Smooth muscle cell of the brain vasculature (primary cell): Measurements from ENCODE around the gene GET3.

ENCODE experiments used
- DNase-seq: peaks from one replicate; pipeline ENCODE4 v3.0.0-alpha.2; 2012; ENCODE audit warnings: low read depth, low spot score

Gene GET3

DNA sequence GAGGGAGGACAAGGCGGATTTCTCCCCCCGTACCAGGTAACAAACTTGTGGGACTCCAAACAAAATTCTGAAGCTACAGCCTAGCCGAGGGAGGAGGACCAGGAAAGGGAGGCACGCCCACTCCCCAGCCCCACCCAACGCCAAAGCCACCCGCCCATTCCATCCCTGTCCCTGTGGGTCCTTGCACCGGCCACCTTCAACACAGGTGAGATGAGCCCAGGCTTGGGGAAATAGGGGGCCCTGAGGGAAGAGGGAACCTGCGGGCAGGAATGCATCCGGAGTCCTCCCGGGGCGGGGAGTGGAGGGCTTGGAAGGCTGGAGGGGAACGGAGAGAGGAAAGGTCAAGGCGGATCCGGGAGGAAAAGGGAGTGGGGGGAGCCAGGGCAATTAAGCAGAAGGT lies 14.3 kb downstream of the GET3 start, which contains the start of gene BEST2:
TSS of gene BEST2 (plus strand) at position 157 of the 400 bp plus-strand sequence. CDS start 802 bp downstream, outside the sequence.
- no peak for DNase-seq

DNA sequence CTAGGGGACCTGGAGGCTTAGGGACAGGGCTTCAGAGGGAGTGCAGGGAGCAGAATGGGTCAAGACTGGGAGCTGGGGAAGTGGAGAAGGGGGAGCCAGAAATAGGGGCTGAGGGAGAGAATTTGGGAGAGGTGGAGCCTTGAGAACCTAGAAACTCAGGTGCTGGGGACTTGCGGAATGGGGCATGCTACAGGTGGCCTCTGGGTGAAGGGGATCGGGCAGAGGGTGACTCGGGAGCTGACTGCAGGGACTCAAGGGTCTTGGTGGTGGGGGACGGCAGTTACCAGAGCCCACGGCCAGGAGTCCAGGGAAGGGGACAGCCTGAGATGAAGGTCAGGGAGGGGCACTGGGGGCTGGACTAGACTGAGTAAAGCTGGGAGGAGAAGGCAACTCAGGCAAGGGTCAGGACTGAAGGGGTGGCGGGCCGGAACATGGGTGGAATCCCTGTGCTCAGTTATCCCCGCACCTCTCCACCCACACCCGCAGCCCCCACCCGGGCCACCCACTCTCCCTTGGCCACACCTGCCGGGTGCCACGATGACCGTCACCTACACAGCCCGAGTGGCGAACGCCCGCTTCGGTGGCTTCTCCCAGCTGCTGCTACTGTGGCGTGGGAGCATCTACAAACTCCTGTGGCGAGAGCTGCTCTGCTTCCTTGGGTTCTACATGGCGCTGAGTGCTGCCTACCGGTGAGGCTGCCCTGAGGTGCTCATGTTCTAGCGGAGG lies 14.9 kb downstream of the GET3 start:
- DNase-seq, result no peak

DNA sequence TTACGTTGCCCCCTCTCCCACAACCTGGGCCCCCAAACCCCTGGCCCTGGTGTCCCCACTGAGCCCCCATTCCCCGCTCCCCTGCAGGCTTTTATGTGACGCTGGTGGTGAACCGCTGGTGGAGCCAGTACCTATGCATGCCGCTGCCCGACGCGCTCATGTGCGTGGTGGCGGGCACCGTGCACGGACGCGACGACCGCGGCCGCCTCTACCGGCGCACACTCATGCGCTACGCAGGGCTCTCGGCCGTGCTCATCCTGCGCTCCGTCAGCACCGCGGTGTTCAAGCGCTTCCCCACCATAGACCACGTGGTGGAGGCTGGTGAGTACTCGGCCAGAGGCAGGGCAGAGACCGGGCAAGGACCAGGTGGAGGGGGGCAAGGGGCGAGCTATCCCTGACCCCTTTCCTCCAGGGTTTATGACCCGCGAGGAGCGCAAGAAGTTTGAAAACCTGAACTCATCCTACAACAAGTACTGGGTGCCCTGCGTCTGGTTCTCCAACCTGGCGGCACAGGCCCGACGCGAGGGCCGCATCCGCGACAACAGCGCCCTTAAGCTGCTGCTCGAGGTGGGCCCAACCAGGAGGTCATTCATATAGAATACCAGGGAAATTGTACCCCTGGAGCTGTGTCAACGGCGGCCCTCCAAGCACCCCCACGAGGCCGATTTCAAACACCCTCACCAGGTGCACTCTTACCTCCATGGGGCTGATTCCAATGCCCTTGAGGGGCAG lies 17.3 kb downstream of the GET3 start:
- no peak for DNase-seq

DNA sequence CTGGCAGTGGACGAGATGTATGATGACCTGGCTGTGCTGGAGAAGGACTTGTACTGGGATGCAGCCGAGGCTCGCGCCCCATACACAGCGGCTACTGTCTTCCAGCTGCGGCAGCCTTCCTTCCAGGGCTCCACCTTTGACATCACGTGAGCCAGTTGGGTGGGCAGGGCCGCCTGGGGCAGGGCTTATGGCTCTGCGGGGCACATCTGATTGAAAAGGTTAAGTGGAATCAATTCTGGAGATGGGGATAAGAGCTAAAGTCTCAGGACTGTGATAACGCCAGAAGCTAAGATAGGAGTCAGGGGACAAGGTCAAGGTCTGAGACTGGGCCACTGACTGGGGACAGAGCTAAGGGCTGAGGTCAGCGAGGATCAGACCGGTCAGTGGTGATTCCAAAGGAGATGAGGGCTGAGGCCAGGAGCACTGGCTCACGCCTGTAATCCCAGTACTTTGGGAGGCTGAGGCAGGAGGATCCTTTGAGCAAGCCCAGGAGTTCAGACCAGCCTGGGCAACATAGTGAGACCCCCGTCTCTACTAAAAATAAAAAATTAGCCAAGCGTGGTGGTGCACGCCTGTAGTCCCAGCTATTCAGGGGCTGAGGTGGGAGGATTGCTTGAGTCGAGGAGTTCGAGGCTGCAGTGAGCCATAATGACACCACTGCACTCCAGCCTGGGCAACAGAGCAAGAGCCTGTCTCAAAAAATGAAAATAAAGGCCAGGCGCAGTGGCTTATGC lies 19.0 kb downstream of the GET3 start:
- no peak for DNase-seq

DNA sequence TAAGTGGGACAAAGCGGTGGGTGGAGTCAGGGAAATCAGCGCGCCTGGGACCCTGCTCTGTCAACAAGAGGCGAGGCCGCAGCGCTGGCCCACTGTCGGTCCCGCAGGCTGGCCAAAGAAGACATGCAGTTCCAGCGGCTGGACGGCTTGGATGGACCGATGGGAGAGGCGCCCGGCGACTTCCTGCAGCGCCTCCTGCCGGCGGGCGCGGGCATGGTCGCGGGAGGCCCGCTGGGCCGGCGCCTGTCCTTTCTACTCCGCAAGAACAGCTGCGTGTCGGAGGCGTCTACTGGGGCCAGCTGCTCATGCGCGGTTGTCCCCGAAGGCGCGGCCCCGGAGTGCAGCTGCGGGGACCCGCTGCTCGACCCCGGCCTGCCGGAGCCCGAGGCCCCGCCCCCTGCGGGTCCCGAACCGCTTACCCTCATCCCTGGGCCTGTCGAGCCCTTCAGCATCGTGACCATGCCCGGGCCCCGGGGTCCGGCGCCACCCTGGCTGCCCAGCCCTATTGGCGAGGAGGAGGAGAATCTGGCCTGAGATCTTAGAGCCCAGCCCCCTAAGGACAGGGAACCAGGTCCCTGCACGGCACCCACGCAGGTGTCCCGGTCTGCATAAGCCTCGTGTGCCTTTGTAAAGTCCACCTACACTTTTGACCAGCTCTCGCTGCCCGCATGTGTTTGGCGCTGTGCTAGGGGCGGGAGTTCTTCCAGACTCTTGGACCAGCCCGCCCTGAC lies 20.4 kb downstream of the GET3 start:
- peak; percentile 18 for DNase-seq

DNA sequence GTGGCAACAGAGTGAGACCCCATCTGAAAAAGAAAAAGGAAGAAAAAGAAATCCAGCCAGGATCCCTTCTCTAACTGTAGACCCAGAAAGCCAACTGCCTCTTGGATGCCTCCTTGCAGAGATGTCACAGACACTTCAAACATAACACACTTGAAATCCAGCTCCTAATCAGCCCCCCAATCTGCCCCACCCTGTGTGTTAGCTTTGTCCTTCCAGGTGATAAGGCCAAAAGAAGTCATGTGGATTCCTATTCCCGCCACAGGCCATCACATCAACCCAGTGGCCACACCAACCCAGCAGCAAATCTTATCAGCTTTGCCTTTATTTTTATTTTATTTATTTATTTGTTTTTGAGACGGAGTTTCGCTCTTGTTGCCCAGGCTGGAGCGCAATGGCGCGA lies 22.4 kb downstream of the GET3 start:
- DNase-seq, result no peak

DNA sequence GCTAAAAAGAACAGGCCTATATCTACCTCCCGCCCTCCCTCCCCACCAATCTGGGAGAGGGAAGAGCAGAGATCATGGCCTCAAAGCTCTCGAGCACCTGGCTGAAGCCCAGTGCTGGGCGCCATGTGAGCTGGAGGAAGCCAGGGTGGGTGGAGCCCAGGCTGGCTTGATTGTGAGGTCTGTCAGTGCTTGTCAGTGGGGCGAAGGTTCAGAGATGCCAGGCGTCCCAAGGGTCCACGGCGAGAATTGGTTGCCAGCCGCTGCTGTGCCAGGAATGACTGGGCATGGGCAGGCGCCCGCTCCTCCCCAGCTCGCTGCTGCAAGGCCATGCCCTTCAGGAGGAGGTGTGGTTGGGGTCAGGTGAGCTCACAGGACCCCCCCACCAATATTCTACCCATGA lies 25.8 kb downstream of the GET3 start:
- no peak for DNase-seq

DNA sequence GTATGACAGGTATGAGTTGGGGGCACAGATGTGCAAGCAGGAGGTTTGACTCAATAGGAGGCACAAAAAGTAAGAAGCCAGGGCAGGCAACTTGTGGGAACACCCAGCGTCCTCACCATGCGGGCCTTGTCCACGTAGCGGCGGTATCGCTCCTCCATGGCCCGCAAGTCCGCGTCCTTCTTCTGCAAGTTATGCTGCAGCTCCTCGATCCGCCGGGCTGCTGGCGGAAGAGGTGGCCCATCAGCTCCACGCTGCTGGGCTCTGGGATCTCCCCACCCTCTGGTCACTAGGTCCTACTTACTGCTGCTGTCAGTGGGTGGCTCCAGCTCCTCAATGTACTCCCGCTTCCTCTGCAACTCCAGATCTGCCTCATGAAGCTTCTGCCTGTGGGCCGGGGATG lies 27.4 kb downstream of the GET3 start:
- no peak for DNase-seq

DNA sequence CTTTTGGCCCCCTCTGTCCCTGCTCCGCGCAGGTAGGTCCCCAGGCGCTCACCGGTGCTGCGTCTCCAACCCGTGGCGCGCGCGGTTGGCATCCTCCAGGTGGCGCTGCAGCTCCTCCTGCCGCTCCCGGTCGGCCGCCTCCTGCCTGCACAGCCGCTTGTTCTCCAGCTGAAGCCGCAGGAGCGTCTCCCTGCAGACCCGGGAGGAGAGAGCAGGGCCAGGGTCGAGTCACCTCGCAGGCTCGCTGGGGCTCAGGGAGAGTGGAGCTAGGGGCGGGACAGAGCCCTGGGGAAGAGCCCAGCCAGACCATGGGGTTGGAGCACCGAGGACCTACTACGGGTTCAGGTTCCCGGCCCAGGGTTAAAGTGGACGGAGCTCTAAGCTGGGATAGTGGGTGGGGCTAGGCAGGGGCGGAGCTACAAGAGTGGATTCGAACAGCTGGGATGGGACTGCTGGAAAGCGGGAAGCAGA lies 28.8 kb downstream of the GET3 start:
- DNase-seq, result no peak

DNA sequence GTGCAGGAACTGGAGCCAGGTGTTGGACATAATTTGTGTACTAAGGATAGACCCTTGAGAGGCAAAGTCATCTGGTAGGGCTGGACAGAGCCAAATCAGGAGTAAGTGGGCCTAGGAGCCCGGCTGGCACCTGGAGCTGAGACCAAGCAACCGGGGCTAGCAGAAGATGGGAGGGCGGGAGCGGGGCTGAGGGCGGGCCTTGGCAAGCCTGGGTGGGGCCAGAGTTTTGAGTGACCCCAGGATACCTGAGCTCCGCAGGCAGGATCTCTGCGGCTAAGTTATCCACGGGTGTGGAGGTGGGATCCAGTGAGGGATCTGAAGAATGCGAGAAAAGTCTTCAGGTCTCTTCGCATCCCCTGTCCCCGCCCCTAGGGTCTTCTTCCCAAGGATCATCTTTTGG lies 29.9 kb downstream of the GET3 start:
- DNase-seq, result no peak

DNA sequence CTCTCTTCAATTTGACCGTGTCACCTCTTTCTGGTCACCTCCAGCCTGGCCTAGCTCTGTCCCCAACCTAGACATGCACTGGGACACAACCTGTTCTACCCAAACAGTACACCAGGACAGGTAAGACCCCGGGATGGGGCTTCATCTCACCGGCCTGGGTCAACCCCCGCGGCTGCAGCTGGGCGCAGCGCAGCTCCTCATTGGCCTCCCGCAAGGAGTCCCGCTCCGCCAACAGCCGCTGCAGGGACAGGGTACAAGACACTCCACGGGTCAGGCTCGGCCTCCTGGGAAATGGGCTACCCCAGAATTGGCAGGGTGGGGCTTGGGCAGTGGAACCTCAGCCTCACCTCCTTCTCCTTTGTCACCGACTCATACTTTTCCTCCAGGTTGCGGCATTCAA lies 30.4 kb downstream of the GET3 start:
- no peak for DNase-seq

DNA sequence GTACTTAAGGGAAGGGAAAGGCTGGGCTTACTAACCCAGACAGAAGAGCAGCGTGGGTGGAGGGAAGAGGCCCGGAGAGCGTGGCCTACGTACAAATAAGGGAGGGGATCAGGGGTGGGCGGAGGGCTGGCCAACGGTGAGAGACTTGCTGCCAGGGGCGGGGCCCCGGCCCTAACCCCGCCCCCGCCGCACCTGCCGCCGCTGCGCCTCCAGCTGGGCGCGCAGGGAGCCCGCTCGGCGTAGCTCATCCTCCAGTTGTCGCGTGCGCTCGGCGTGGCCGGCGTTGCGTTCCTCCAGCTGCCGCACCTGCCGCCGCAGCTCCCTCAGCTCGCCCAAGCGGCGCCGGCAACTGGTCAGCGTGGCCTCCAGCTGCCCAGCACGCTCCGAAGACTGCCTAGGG lies 32.4 kb downstream of the GET3 start:
- no peak for DNase-seq

DNA sequence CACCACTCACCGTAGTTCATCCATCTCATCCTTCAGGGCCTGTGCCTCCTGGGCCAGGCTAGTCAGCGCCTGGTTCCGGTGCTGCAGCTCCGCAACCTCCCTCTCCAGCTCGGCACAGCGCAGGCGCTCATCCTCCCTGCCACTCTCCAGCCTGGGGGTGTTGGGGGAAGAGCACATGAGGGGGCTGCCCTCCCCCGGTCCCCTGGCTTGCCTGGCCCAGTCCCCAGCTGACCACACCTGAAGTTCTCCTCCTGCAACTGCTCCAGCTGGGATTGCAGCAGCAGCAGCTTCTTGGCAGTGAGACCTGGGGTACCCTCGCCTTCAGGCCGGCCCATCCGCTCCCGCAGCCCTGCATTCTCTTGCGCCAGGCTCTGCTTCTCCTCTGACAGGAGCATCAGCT lies 33.6 kb downstream of the GET3 start:
- no peak for DNase-seq

DNA sequence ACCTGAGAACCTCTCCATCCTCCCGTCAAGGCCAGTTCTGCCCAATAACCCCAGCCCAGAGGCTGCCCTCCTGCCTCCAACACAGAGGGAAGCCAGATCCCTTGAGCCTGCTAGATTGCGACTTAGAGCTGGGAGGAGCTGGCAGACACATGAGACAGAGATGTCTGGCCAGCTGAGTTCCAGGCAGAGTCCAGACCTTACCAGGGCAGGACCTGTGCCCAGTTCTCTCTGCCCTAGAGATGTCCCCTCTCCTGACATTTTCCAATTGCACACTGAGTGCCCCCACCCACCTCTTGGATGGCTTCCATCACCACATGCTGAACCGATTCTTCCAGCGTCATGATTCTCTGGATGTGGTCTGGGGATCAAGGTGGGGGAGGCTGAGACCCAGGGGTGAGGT lies 35.0 kb downstream of the GET3 start:
- DNase-seq, result no peak

DNA sequence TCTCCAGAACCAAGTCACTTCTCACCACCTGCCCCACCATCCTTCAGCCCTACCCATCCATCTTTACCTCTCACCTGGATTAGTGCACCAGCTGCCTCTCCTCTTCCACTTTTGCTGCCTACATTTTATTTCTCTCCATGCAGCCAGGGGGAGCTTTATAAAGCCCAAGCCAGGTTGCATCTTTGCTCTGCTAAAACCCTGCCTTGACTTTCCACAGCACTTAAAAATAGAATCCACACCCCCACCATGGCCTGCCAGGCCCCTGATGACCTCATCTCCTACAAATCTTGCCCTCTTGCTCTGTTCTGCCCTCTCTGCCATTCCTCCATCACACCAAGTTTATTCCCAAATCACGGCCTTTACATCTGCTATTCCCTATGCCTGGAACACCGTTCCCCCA lies 36.3 kb downstream of the GET3 start:
- no peak for DNase-seq

DNA sequence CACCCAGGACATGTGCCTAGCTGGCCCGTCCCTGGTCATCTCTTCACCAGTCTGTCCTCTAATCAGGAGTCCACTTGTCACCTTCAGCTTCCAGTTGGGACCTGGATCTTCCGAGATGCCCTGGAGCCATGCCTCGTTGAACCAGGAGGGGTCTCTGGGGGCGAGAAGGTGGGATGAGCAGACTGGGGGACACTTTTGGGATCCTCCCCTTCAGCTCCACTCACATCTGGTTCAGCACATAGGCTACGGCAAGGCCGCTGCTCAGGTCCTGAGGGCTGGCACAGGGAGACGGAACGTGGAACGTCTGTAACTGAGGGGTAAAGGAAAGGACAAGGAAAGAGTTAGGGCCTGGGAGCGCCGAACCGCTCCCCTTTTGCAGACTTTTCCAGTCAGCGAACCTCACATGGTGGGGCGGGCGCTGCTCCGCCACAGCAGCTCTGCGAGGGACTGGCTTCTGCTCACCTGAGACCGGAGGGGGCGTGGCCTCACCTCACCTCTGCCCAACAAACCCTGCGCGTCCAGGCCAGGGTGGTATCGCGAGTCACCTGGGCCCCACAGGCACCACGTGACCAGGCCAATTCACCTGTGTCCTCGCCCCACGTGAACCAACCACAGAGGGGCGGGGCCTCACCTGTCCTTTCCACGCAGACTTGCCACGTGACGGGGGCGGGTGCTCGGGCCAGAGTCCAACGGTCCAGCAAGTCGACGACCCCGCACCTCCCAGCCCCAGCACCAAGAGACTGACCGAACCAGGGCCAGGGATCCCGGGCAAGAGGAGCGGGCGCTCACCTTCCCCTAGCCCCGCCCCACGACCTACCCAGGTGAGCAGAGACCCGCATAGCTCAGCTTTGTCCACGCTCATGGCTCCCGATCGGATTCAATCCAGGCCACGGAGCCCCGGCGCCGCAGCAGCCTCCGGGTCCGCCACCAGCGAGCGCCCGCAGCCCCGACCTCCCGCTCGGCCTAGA lies 37.6 kb downstream of the GET3 start, which contains the start of gene HOOK2:
TSS of gene HOOK2 (minus strand) at position 965 of the 968 bp plus-strand sequence. CDS start at position 862, 103 bp downstream.
- no peak for DNase-seq

DNA sequence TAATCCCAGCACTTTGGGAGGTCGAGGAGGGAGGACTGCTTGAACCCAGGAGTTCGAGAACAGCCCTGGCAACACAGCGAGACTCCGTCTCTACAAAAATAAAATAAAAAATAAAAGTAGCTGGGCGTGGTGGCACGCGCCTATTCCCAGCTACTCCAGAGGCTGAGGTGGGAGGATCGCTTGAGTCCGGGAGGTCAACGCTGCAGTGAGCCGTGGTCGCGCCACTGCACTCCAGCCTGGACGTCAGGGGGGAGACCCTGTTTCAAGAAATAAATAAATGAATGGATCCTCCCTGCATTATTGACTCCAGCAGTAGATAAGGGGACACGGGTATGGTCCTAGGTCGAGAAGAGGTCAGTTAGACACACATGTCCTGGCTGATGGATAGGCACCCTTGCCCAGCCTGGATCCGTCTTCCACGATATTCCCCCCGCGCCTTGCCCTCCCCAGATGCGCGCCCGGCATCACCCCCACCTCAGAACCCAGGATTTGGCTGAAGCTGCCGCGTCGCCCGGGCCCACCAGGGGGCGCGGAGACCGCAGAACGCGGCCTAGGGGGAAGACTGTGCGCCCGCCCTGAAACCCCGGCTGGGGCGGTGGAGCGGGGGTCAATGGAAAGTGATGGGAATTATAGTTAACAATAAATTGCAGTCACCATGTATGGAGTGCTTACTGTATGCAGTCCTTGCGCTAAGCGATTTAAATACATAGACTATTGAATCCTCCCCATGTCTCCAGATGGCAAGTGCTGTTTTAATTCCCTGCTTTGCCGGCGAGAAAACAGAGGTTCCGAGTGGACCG lies 40.1 kb downstream of the GET3 start:
- DNase-seq, result no peak

DNA sequence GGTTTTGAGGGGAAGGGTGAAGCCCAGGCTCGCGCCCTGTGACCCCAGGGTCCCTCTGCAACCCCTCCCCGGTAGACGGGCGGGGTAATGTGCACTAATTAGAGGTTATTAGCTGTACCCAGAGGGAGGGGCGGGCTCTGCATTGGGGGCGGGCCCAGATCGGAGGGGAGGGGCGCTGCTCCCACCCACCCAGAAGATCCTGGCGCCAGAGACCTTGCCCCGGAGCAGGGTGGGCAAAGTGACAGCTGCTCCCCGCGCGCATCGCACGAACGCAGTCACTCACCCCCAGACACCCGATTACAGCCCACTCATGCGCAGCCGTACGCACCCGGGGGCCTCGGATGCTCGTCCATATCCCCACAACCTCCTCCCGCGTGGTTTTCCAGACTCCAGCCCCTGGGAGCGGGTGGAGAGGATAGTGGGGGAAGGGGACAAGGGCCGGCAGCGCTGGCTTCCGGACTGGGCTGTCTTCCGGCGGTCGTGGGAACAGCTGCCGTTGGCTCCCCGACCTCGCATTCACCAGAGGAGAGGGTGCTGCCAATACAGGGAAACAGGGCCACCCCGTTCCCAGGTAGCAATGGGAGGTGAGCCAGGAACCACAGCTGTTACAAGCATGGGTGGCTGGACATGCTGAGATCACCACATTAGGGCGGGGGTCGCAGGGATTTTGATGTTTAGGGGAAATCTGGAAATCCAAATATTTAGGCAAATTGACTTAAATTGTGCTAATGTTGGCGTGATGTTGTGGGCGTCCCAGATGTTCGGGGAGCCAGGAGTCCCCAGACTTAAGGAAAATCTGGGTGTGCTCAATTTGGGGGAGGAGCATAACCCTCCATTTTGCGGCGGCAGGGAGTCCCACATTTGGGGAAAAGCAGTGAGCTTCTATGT lies 41.0 kb downstream of the GET3 start:
- DNase-seq, result no peak

DNA sequence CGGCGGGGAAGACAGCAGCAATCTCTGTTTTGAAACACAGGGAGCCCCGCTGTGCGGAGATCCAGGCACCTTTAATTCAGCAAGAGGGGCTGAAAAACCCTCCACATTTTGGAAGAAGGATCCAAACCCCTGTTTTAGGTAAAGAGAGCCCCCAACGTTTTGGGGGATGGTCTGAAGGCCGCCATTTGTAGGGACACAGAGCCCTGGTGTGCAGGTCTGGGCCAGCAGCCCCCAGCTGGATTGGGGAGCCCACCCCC lies 41.5 kb downstream of the GET3 start:
- no peak for DNase-seq
